ENCODE data around the gene NTNG1.
A peak's percentile ranks its signal among the peaks of the same experiment; 100 is the strongest.

Gene NTNG1

DNA sequence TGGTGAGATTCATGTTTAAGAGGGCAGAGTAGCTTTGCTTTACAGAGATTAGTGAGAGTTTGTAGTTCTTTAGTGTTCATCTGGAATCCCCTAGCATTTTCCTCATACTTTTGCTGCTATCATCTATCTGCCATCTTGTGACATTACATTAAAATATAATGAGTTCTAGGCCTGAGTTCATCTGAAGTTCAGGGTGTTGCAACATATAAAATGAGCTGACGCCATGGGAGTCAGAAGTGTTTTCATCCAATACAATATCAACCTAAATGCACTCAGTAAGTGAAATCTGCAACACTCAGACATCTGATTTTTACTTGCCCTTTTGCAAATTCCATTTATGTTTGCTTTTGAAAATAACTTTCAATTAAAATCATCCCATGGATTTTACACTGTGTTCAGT is 153.8 kb downstream of the NTNG1 start:
- Histone ChIP-seq H3K4me1 (ENCODE audit: insufficient read depth, low read length) (no peaks in the 10 kb centered on the region), H3K27me3 (ENCODE audit: insufficient read depth, low read length) (no peaks in the 10 kb centered on the region)

DNA sequence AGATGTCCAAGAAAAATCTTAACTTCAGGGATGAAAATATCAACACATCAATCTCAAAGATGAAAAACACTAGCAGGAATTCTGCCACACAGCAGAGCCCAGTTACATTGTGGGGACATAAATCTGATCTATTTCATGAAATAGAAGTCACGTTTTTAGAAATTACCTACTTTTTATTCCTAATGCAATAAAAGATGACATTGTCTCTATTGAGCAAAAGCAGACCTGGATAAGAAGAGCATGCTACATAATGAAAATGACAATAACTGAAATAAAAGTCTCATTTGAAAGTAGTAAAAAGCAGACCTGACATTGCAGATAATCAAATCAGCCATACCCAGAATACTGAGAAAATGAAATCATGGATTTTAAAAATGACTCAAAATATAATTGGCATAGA is 156.8 kb downstream of the NTNG1 start:
- H3K36me3 ChIP-seq (ENCODE audit: insufficient read depth, low read length): no peaks in the 10 kb centered on the region
- no peak overlapping the region for H3K4me3 ChIP-seq (ENCODE audit: low read length)
- no peaks in the 10 kb centered on the region for H3K4me1 ChIP-seq (ENCODE audit: insufficient read depth, low read length)
- H2AFZ ChIP-seq (ENCODE audit: low read depth, low read length): no peak overlapping the region
- no peaks in the 10 kb centered on the region for H3K27me3 ChIP-seq (ENCODE audit: insufficient read depth, low read length)
- no peaks in the 10 kb centered on the region for H3K9me3 ChIP-seq (ENCODE audit: low read length)

More for the DNA sequence above, 153.8 kb downstream of the NTNG1 start:
- no peak overlapping the region for H2AFZ ChIP-seq (ENCODE audit: low read depth, low read length)
- no peaks in the 10 kb centered on the region for H3K36me3 ChIP-seq (ENCODE audit: insufficient read depth, low read length)
- no peaks in the 10 kb centered on the region for H3K9me3 ChIP-seq (ENCODE audit: low read length)
- H3K4me3 ChIP-seq (ENCODE audit: low read length): no peak overlapping the region

DNA sequence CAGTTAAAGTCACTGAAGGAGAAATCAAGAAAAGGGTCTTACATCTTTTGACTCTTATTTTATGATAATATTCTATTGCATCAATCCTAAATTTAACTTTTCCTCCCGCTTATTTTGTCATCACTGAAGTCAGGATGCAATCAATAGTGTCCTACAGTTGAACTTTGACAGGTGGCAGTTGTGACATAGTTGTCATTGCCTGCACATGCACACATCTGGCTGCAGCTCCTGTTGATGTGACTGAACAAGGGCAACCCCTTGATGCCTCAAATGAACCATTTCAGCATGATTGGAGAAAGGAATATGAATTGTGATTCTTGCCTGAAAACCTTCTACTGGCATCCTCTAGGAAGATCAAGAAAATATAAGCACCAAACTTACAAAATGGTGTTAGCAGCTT is 157.7 kb downstream of the NTNG1 start:
- Histone ChIP-seq H3K27me3 (ENCODE audit: insufficient read depth, low read length) (no peaks in the 10 kb centered on the region), H3K4me1 (ENCODE audit: insufficient read depth, low read length) (no peaks in the 10 kb centered on the region), H2AFZ (ENCODE audit: low read depth, low read length) (no peak overlapping the region), H3K36me3 (ENCODE audit: insufficient read depth, low read length) (no peaks in the 10 kb centered on the region), H3K4me3 (ENCODE audit: low read length) (no peak overlapping the region), H3K9me3 (ENCODE audit: low read length) (no peaks in the 10 kb centered on the region)

DNA sequence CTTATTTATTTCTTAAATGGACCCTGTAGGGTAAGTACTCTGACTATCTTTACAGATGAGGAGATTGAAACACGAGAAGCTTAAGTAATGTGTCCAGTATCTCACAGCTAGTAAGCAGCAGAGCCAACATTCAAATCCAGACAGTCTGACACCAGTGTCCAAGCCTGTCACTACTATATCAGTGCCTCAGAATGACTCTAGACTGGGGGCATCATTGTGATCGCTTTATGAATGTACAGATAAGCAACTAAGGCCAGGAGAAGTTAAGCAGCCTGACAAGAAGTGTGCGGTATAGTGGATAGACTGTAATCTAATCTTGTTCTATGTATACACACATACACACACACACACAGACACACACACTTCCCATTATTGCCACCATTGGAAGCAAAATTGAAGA is 158.7 kb downstream of the NTNG1 start:
- Histone ChIP-seq H3K27me3 (ENCODE audit: insufficient read depth, low read length) (no peaks in the 10 kb centered on the region), H3K36me3 (ENCODE audit: insufficient read depth, low read length) (no peaks in the 10 kb centered on the region), H3K4me1 (ENCODE audit: insufficient read depth, low read length) (no peaks in the 10 kb centered on the region), H2AFZ (ENCODE audit: low read depth, low read length) (no peak overlapping the region), H3K4me3 (ENCODE audit: low read length) (no peak overlapping the region), H3K9me3 (ENCODE audit: low read length) (no peaks in the 10 kb centered on the region)

DNA sequence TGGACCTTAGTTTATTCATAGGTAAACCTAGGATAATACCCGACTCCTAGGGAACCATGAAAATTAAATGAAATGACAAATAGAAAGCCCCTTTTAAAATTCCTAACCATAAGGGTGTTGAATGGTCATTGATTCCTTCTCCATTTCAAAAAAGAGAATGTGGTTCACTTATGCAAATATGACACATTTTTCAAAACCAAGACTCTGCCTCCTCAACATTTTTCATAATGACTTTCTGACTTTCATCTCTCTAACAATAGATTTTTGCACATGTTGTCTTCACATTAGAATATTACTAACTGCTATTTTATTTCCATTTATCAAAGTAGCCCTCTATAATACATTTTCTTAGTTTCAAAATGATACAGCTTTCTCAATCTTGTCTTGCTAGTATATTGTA is 169.1 kb downstream of the NTNG1 start:
- no peak overlapping the region for H2AFZ ChIP-seq (ENCODE audit: low read depth, low read length)

DNA sequence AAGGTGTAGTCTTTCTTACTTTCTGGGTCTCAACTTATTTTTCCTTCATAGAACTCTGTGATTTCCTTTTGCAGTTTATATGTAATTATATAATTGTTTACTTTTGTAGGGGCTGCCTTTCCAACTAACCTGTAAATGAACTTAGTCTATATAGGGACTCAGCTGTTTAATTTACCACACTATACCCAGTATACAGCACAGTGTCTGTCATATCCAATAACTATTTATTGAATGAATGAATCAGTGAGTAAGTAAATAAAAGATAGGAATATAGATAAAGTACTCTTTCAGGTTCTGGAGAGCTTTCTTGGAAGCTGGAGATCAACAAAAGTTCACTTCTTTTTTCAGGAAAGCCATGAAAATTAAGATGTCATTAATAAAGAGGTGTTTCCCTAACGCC is 174.8 kb downstream of the NTNG1 start:
- no peaks in the 10 kb centered on the region for H3K4me1 ChIP-seq (ENCODE audit: insufficient read depth, low read length)
- no peaks in the 10 kb centered on the region for H3K27me3 ChIP-seq (ENCODE audit: insufficient read depth, low read length)

More for the DNA sequence above, 169.1 kb downstream of the NTNG1 start:
- Histone ChIP-seq H3K4me3 (ENCODE audit: low read length) (no peak overlapping the region), H3K4me1 (ENCODE audit: insufficient read depth, low read length) (no peaks in the 10 kb centered on the region), H3K36me3 (ENCODE audit: insufficient read depth, low read length) (no peaks in the 10 kb centered on the region), H3K9me3 (ENCODE audit: low read length) (no peaks in the 10 kb centered on the region), H3K27me3 (ENCODE audit: insufficient read depth, low read length) (no peaks in the 10 kb centered on the region)

DNA sequence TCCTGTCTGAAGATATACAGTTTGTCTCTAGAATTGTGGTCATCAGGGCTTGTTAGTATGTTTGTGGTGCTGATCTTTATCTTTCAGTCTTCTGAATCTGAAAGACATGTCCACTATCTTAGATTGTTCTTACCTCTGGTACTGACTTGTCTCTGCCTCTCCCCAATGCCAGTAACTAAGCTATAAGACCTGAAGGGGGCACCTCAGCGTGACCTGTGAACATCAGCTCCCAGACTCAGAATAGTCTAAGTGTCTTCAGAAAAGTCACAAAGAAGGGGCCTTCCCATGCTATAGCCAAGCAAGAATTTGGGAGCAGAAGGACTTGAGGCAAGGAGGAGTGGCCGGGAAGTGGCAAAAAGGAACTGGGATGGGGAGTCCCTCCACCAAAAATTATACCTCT is 178.1 kb downstream of the NTNG1 start:
- H3K9me3 ChIP-seq (ENCODE audit: low read length): no peaks in the 10 kb centered on the region
- no peaks in the 10 kb centered on the region for H3K36me3 ChIP-seq (ENCODE audit: insufficient read depth, low read length)
- H2AFZ ChIP-seq (ENCODE audit: low read depth, low read length): no peak overlapping the region
- no peaks in the 10 kb centered on the region for H3K4me1 ChIP-seq (ENCODE audit: insufficient read depth, low read length)
- no peak overlapping the region for H3K4me3 ChIP-seq (ENCODE audit: low read length)
- no peaks in the 10 kb centered on the region for H3K27me3 ChIP-seq (ENCODE audit: insufficient read depth, low read length)

More for the DNA sequence above, 174.8 kb downstream of the NTNG1 start:
- Histone ChIP-seq H3K9me3 (ENCODE audit: low read length) (no peaks in the 10 kb centered on the region), H2AFZ (ENCODE audit: low read depth, low read length) (no peak overlapping the region), H3K36me3 (ENCODE audit: insufficient read depth, low read length) (no peaks in the 10 kb centered on the region), H3K4me3 (ENCODE audit: low read length) (no peak overlapping the region)

DNA sequence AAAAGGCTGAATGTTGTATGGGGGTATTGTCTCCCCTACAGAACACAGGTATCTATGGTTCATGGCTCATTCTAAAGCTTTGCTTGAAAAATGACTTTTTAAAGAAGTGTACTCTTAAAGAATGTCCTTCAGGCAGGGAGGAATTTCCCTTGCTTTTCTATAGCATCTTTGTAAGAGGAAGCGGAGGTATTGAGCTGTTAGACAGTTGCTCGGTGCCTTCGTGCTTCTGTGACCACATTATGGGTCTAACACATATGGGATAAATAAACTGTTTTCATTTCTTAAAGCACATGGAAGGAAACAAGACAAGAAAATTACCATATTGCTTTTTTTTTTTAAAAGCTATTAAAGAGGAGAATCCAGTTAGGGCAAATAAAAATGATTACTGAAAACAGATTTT is 182.9 kb downstream of the NTNG1 start:
- Histone ChIP-seq H3K36me3 (ENCODE audit: insufficient read depth, low read length) (no peaks in the 10 kb centered on the region), H3K27me3 (ENCODE audit: insufficient read depth, low read length) (no peaks in the 10 kb centered on the region), H3K4me1 (ENCODE audit: insufficient read depth, low read length) (no peaks in the 10 kb centered on the region), H3K4me3 (ENCODE audit: low read length) (no peak overlapping the region), H2AFZ (ENCODE audit: low read depth, low read length) (no peak overlapping the region), H3K9me3 (ENCODE audit: low read length) (no peaks in the 10 kb centered on the region)

DNA sequence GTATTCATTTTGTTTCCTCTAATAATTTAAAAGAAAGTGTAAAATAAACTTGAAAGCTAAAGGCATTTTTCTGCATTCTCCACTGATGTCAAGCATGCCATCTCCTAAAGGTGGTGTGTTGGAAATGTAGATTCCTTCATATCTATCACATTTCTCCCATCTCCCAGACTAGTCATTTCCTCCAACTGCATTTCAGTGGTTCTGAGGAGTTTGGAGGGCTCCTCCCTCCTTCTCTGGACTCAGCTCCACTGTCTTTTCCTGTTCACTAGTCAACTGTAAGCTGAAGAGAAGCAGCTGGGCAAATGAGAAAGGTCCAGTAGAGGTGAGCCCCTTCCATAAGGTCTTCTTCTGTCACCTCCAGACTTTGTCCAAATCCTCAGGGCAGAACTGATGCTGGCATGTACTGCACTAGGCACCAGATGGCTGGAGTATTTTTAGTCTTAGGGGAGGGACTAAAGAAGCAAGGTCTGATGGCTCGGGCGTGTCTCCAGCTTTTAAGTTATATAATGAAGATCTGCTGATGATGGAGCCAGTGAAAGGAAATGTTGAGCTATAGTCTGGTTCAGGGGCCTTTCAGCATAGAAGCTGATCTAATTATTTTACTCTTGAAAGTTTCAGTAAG is 186.1 kb downstream of the NTNG1 start:
- Histone ChIP-seq H3K36me3 (ENCODE audit: insufficient read depth, low read length) (no peaks in the 10 kb centered on the region), H2AFZ (ENCODE audit: low read depth, low read length) (no peak overlapping the region), H3K27me3 (ENCODE audit: insufficient read depth, low read length) (no peaks in the 10 kb centered on the region), H3K4me1 (ENCODE audit: insufficient read depth, low read length) (no peaks in the 10 kb centered on the region), H3K4me3 (ENCODE audit: low read length) (no peak overlapping the region), H3K9me3 (ENCODE audit: low read length) (no peaks in the 10 kb centered on the region)

DNA sequence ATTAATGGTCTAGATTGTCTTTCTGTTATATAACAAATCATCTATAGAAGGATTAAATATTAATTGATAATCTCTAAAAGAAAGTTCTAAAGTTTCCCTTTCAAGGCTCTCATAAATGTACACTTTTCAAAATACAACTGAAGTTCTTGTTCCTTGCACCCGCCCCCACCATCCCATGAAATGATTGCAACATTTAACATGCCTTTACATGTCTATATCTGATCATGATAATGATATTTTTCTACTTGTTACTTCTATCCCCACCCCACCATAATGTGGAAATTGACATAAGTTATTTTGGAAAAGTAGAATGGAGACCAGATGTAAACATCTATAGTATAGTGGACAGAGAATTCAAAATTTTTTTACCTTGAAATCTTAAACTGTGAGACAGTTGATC is 186.6 kb downstream of the NTNG1 start:
- Histone ChIP-seq H3K36me3 (ENCODE audit: insufficient read depth, low read length) (no peaks in the 10 kb centered on the region), H3K9me3 (ENCODE audit: low read length) (no peaks in the 10 kb centered on the region), H3K4me1 (ENCODE audit: insufficient read depth, low read length) (no peaks in the 10 kb centered on the region), H3K27me3 (ENCODE audit: insufficient read depth, low read length) (no peaks in the 10 kb centered on the region), H2AFZ (ENCODE audit: low read depth, low read length) (no peak overlapping the region), H3K4me3 (ENCODE audit: low read length) (no peak overlapping the region)

DNA sequence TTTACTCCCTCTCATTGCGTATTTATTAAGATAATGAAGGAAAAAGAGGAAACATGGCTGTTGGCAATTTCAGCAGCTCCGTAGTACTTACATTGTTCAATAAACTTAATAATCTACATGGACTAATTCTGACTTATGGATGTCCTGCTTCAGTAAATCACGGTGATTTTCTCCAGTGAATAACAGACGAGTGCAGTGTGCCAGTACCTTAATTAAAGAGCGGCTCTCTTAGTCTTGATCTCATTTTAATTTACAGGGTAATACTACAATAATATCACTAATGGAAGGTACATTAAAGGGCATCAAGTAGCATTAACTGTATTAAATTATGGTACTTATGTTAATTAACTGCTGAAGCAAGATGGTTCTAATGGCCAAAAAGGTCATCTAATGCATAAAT is 187.2 kb downstream of the NTNG1 start:
- H3K4me1 ChIP-seq (ENCODE audit: insufficient read depth, low read length): no peaks in the 10 kb centered on the region
- no peaks in the 10 kb centered on the region for H3K36me3 ChIP-seq (ENCODE audit: insufficient read depth, low read length)
- H3K4me3 ChIP-seq (ENCODE audit: low read length): no peak overlapping the region
- H3K9me3 ChIP-seq (ENCODE audit: low read length): no peaks in the 10 kb centered on the region
- H2AFZ ChIP-seq (ENCODE audit: low read depth, low read length): no peak overlapping the region
- no peaks in the 10 kb centered on the region for H3K27me3 ChIP-seq (ENCODE audit: insufficient read depth, low read length)

DNA sequence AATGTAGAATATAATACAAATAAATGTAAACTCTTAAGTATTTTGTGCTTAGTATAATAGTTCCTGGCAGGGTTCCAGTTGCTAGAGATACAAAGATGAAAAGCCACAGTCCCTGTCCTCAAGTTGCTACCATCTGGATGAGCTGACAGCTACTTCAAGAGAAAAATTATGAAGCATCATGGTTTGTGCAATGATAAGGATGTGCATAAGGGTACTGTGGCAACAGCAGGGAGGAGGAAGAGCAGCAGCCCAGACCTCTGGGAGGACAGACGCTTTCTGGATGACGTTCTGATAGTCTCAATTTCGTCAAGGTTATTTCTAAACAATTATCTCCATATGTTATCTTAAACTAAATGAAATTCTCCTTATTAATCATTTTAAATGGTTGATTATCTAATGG is 198.9 kb downstream of the NTNG1 start:
- H3K36me3 ChIP-seq (ENCODE audit: insufficient read depth, low read length): no peaks in the 10 kb centered on the region
- H3K9me3 ChIP-seq (ENCODE audit: low read length): no peaks in the 10 kb centered on the region

DNA sequence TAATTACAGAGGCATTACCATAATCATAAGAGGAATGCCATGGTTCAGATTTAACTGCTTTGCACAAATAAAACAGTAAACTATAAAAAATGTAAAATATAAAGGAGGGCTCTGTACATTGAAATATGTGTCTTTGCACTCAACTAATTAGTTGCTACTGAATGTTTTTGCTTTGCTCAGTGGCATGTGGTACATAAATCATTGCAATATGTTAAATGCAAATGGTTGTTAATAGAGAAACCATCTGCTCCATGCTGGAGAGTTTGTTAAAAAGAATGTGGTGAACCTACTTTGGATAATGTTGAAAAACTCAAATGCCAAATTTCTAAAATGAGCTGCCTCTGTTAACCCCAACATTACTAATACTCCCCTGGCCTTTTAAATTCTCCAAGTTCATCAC is 201.5 kb downstream of the NTNG1 start:
- Histone ChIP-seq H3K27me3 (ENCODE audit: insufficient read depth, low read length) (no peaks in the 10 kb centered on the region), H3K36me3 (ENCODE audit: insufficient read depth, low read length) (no peaks in the 10 kb centered on the region), H2AFZ (ENCODE audit: low read depth, low read length) (no peak overlapping the region), H3K4me1 (ENCODE audit: insufficient read depth, low read length) (peaks cover 20% of the 10 kb centered on the region), H3K9me3 (ENCODE audit: low read length) (no peaks in the 10 kb centered on the region), H3K4me3 (ENCODE audit: low read length) (no peak overlapping the region)

More for the DNA sequence above, 198.9 kb downstream of the NTNG1 start:
- no peaks in the 10 kb centered on the region for H3K27me3 ChIP-seq (ENCODE audit: insufficient read depth, low read length)
- H3K4me3 ChIP-seq (ENCODE audit: low read length): no peak overlapping the region
- peaks cover 19% of the 10 kb centered on the region for H3K4me1 ChIP-seq (ENCODE audit: insufficient read depth, low read length)
- no peak overlapping the region for H2AFZ ChIP-seq (ENCODE audit: low read depth, low read length)

DNA sequence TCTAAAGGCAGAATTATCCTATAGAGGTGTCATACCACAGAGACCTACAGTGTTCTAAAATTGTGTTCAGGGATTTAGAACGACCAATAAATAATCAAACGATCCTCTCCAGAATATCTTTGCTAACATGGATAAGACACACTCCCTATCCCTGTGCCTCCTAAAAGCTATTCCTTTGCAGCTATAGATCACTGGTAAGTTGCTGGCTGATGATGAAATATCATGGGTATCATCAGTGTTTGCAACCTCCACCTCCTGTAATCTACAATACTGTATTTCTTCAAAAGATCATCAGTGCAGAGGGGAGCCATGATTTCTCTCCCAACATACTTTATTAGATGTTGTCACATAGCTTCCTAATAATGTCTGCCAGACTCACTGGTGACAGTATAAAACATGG is 201.9 kb downstream of the NTNG1 start:
- Histone ChIP-seq H3K4me1 (ENCODE audit: insufficient read depth, low read length) (peaks cover 20% of the 10 kb centered on the region), H3K36me3 (ENCODE audit: insufficient read depth, low read length) (no peaks in the 10 kb centered on the region), H3K9me3 (ENCODE audit: low read length) (no peaks in the 10 kb centered on the region), H3K4me3 (ENCODE audit: low read length) (no peak overlapping the region), H2AFZ (ENCODE audit: low read depth, low read length) (peak overlapping the region; percentile 84), H3K27me3 (ENCODE audit: insufficient read depth, low read length) (no peaks in the 10 kb centered on the region)
